HG03025 (cell line): Measurements from ENCODE around the gene XRN2.
"Not testable (repeated sequence)": the region's sequence is repeated elsewhere in the genome, so short reads cannot be mapped to it uniquely, and the experiment has no call there.

Experiments used
- ATAC-seq: cut with Tn5 transposase; IDR thresholded peaks from one replicate; pipeline ENCODE4 v1.9.1; 2021; ENCODE audit warnings: mild to moderate bottlenecking, moderate library complexity; ENCODE audit not compliant: unreplicated experiment, low FRiP score

XRN2 gene

GRCh38 chr20:21411725-21412124 lies 108.6 kb downstream of the XRN2 start:
- ATAC-seq = no peak

- ATAC-seq = not testable (repeated sequence)
These were observed 110.9 kb downstream of the XRN2 start for GRCh38 chr20:21413996-21414395.

GRCh38 chr20:21419147-21419546 lies 116.0 kb downstream of the XRN2 start:
- not testable (repeated sequence) for ATAC-seq

GRCh38 chr20:21421601-21422236 lies 118.6 kb downstream of the XRN2 start:
- ATAC-seq = no peak

GRCh38 chr20:21423712-21424111 lies 120.6 kb downstream of the XRN2 start:
- ATAC-seq = not testable (repeated sequence)

DNA sequence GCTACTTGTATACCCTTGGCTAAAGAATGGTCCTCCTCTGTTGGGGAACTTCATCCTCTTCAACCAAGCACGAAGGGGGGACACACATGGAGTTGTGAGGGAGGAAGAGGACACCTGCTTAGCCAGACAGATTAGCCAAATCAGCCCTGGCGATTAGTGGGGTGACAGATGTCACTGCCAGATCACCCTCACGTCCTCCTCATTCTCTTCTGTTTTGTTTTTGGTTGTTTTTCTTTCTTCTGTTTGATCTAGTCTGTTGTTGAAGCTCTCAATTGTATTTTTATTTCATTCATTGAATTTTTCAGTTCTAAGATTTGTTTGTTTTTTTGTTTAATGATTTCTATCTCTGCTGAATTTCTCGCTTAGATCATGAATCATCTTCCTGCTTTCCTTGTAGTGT lies 121.7 kb downstream of the XRN2 start:
- no peak for ATAC-seq

- ATAC-seq = no peak
These were observed 126.9 kb downstream of the XRN2 start for GRCh38 chr20:21430020-21430419.

DNA sequence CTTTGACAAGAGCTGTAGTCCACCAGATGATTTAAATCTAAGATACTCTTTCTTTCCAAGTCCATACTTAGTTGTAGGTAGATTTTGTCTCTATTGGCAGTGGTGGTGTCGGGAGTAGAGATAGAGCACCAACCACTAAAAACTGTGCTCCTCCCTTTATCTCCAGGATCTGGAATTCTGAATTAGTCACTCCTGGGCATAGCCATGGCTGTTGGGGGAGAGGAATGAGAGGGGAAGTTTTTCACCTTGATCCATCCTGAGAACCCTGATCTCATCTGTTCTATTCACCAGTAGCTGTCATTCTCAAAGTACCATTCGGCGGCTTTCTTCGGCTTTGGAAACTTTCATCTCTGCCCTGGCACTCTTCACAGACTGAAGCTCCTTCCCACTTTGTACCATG lies 129.8 kb downstream of the XRN2 start:
- ATAC-seq = no peak

DNA sequence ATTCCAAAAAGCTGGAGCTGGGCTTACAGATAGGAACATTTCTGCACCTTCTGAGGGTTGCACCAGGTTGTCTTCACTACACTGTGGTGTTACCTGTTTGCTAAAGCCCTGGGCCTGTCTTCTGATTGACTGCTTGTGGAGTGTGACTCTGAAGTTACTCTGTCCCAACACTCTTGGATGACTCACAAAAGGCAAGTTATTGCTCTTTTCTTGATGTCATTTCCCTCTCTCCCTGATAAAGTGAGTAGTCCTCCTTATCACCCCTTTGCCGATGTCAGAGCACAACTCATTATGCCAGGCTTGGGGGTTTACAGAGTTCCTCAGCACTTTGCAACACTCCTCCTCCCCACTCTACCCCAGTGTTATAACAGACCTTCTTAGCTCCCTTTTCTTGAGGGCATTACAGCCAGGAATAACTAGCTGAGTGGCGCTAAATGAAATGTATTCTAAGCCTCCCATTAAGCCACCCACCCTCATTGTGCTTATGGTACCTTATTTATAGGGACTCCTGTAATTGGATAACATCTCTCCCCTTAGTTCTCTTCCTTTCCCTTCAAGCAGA lies 130.3 kb downstream of the XRN2 start:
- no peak for ATAC-seq

DNA sequence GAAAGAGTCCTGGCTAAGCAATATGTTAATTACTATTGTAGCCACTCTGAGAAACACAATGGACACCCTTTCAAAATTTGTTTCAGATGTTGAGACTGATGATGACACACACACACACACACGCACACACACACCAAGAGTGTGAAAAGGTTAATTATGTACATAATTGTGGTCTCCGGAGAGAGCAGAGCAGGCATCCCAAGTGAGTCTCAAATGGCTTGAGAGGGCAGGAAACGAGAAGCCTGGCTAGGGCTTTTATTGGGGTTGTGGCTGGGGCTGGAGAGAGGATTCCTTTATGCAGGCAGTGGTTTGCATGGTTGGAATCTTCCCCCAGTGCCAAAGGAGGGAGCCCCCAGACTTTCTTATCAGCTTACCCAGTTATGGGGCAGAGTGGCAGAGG lies 132.4 kb downstream of the XRN2 start:
- no peak for ATAC-seq

DNA sequence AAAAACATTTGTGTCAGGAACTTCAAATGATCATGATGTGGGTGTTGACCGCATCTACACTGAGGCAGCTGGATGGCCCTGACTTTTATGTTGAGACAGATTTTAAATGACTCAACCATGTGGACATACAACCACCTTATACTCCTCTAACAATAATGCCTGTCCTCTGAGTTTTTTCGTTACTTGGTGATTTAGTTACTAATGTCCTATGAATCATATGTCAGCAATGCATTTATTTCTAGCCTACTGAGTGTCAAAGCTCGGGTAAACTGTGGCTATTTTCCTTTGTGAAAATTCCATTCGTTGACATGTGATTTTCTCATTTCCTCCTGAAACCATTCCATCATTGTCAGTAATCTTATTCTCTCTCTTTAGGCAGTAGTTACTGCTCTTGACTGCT lies 133.1 kb downstream of the XRN2 start:
- no peak for ATAC-seq

GRCh38 chr20:21437248-21437647 lies 134.1 kb downstream of the XRN2 start:
- ATAC-seq = no peak

DNA sequence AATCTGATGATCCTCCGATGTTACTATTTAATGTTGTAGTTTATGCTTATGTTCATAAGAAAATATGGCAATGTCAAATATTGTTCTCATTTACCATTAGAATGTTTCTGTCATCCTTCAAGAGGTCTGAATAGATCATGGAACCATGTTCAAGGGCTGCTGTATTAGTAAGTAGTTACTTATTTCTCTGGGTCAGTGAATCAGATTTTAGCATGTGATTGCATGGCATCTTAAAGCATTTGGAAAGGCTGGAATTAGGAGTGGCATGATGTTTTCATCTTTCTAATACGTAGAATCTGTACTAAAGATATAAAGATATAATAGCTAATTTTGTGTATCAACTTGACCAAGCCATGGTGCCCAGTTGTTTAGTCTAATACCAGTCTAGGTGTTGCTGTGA lies 134.7 kb downstream of the XRN2 start:
- no peak for ATAC-seq
